Endothelial cell (in vitro differentiated cells): ENCODE measurements around the gene SLC26A1. TPM values are rescaled to one million over a fixed set of nuclear protein-coding genes. Genes with fewer than 3 reads are reported as not detected.
A peak's percentile ranks its signal among the peaks of the same experiment; 100 is the strongest.
"Not testable (repeated sequence)": the region's sequence is repeated elsewhere in the genome, so short reads cannot be mapped to it uniquely, and the experiment has no call there.

Experiments
- DNase-seq: peaks from one replicate; pipeline ENCODE4 v3.0.0; 2021; ENCODE audit warnings: low spot score
- H3K27ac Mint-ChIP-seq: one replicate; pipeline ENCODE4 v1.8.0; 2021; ENCODE audit warnings: mixed read lengths, inconsistent platforms; ENCODE audit not compliant: unreplicated experiment
- H3K27me3 Mint-ChIP-seq: one replicate; pipeline ENCODE4 v1.8.0; 2021; ENCODE audit warnings: mild to moderate bottlenecking, moderate library complexity, mixed read lengths, inconsistent platforms; ENCODE audit not compliant: unreplicated experiment
- H3K36me3 Mint-ChIP-seq: one replicate; pipeline ENCODE4 v1.8.0; 2021; ENCODE audit warnings: mild to moderate bottlenecking, low read depth, mixed read lengths, inconsistent platforms; ENCODE audit not compliant: unreplicated experiment
- H3K4me1 Mint-ChIP-seq: one replicate; pipeline ENCODE4 v1.8.0; 2021; ENCODE audit warnings: mild to moderate bottlenecking, mixed read lengths, inconsistent platforms; ENCODE audit not compliant: unreplicated experiment
- H3K4me3 Mint-ChIP-seq: one replicate; pipeline ENCODE4 v1.8.0; 2021; ENCODE audit warnings: mild to moderate bottlenecking, mixed read lengths, inconsistent platforms; ENCODE audit not compliant: unreplicated experiment
- H3K9me3 Mint-ChIP-seq: one replicate; pipeline ENCODE4 v1.8.0; 2021; ENCODE audit warnings: mixed read lengths, inconsistent platforms; ENCODE audit not compliant: unreplicated experiment
- total RNA-seq: library from RNA; stranded (reverse); fragmentation: NEBNext Ultra II Directional; extraction: Animal tissue kit (Norgen Biotek cat#: 25700); gene quantifications from one replicate; pipeline ENCODE4 v1.2.1, GENCODE V29; 2021; ENCODE audit not compliant: unreplicated experiment
- TF ChIP-seq, protein P1 (sequence below): fragments of 200-600 bp; sonication (generic); IDR thresholded peaks from one replicate; pipeline ENCODE4 v1.5.0; 2021; ENCODE audit warnings: antibody characterized with exemption; ENCODE audit not compliant: unreplicated experiment

SLC26A1 gene
- total RNA-seq, 1 donor from 2014 or later: not detected

DNA sequence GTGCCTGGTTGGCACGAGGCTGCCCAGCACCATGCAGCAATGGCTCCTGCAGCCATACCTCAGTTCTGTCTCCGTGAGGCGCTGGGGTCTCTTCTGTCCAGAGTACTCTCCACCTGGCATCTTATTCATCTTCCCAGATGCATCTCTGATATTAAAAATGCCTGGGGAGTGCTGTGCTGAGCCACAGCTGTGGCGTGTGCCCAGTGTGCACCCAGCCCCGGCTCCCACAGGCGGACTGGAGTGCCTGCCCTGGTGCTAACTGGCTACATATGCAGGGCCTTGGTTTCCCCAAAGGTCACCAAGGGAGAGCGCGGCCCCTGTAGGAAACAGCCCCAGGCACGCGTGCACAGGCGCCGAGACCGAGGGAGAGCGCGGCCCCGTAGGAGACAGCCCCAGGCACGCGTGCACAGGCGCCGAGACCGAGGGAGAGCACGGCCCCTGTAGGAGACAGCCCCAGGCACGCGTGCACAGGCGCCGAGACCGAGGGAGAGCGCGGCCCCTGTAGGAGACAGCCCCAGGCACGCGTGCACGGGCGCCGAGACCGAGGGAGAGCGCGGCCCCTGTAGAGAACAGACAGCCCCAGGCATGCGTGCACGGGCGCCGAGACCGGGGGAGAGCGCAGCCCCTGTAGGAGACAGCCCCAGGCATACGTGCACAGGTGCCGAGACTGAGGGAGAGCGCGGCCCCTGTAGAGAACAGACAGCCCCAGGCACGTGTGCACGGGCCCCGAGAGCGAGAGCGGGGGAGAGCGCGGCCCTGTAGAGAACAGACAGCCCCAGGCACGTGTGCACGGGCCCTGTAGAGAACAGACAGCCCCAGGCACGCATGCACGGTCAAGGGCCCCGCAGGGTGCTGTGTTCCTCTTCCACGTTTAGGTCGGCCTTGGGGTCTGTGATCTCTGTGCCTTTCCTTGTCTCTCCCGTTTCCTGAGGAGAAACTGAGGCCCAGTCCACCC lies 46.4 kb downstream of the SLC26A1 start:
- H3K4me1 Mint-ChIP-seq: peaks cover 5% of the 10 kb centered on the region
- H3K4me3 Mint-ChIP-seq: no peak overlapping the region
- no peak overlapping the region for H3K27ac Mint-ChIP-seq
- TF ChIP-seq, protein P1, sequence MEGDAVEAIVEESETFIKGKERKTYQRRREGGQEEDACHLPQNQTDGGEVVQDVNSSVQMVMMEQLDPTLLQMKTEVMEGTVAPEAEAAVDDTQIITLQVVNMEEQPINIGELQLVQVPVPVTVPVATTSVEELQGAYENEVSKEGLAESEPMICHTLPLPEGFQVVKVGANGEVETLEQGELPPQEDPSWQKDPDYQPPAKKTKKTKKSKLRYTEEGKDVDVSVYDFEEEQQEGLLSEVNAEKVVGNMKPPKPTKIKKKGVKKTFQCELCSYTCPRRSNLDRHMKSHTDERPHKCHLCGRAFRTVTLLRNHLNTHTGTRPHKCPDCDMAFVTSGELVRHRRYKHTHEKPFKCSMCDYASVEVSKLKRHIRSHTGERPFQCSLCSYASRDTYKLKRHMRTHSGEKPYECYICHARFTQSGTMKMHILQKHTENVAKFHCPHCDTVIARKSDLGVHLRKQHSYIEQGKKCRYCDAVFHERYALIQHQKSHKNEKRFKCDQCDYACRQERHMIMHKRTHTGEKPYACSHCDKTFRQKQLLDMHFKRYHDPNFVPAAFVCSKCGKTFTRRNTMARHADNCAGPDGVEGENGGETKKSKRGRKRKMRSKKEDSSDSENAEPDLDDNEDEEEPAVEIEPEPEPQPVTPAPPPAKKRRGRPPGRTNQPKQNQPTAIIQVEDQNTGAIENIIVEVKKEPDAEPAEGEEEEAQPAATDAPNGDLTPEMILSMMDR: no peak
- DNase-seq: no peak
- H3K36me3 Mint-ChIP-seq: peaks cover 7% of the 10 kb centered on the region
- peaks cover 16% of the 10 kb centered on the region for H3K27me3 Mint-ChIP-seq
- H3K9me3 Mint-ChIP-seq: no peaks in the 10 kb centered on the region

DNA sequence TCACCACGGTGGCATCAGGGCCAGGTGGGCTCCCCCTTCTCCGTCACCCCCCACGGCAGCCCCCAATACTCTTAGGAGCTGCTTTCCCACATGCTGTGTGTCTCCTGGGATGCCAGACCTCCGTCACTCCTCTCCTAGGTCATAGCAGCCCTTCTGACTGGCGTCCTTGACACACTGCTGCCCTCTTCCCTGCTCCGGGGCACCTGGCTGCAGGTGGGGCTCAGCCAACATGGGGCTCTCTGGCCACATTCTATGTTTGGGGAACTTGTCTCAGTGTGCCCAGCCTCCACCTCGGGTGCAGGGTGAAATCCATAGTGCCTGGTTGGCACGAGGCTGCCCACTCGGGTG lies 47.1 kb downstream of the SLC26A1 start:
- peaks cover 5% of the 10 kb centered on the region for H3K4me1 Mint-ChIP-seq
- TF ChIP-seq, protein P1: no peak
- no peak overlapping the region for H3K4me3 Mint-ChIP-seq
- peaks cover 7% of the 10 kb centered on the region for H3K36me3 Mint-ChIP-seq
- H3K9me3 Mint-ChIP-seq: no peaks in the 10 kb centered on the region
- peaks cover 14% of the 10 kb centered on the region for H3K27me3 Mint-ChIP-seq
- DNase-seq: no peak
- H3K27ac Mint-ChIP-seq: no peak overlapping the region

DNA sequence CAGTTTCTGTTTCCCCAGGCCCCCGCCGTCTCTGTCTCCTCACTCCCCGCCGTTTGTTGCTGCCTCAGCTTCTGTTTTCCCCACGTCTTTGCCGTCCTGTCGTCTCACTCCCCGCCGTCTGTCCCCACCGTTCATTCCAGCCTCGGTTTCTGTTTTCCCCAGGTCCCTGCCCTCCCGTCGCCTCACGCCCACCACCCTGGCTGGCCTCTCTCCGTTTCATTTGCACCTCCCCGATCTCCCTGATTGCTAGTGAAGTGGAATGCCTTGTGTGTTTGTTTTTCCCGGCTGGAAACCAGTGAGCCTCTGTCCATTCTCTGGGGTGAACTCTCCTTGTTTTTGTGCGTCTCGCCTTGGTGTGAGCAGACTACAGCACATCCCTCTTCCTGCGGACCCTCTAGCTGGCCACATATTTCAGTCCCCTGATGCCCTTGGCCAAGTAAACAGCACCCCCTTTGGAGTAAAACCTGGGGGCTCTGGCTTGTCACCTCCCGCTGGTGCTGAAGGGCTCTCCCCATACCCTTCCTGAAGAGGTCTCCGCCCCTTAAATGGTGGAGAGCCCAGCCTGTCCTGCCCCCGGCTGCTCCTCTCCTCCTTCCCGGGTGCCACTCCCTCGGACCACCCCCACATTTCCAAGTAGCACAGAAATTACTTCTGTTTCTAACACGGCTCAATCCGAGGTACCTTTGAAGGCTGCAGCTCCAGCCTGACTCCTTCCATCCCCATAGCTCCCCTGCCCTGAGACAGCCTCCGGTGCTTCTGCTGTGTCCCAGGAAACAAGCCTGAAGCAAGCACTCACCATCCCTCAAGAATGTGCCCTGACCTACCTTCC lies 47.7 kb downstream of the SLC26A1 start:
- Mint-ChIP-seq H3K36me3 (peaks cover under 1% of the 10 kb centered on the region), H3K4me3 (peak overlapping the region; percentile 48), H3K9me3 (no peaks in the 10 kb centered on the region), H3K27me3 (peaks cover 12% of the 10 kb centered on the region), H3K4me1 (peaks cover 5% of the 10 kb centered on the region), H3K27ac (no peak overlapping the region)
- DNase-seq: no peak
- TF ChIP-seq, protein P1: no peak

DNA sequence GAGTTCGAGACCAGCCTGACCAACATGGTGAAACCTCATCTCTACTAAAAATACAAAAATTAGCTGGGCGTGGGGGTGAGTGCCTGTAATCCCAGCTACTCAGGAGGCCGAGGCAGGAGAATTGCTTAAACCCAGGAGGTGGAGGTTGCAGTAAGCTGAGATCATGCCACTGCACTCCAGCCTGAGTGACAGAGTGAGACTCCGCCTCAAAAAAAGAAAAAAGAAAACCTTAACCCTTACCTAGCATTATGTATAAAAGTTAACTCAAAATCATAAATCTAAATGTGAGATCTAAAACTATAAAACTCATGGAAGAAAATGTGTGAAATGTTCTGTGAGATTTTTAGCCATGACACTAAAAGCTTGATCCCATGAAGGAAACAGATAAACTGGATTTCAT lies 53.7 kb downstream of the SLC26A1 start:
- H3K36me3 Mint-ChIP-seq, H3K4me1 Mint-ChIP-seq, H3K4me3 Mint-ChIP-seq, DNase-seq, H3K27ac Mint-ChIP-seq, H3K27me3 Mint-ChIP-seq, H3K9me3 Mint-ChIP-seq: not testable (repeated sequence)

Other genes with a start within 250 kb of the SLC26A1 start
- gene CPLX1, start 167.3 kb downstream of the SLC26A1 start, total RNA-seq: 0.46 TPM
- 112 TPM for gene GAK, start 61.1 kb downstream of the SLC26A1 start, total RNA-seq
- gene TMEM175, start 60.9 kb downstream of the SLC26A1 start, total RNA-seq: 31.4 TPM
- gene DGKQ, start 19.8 kb downstream of the SLC26A1 start, total RNA-seq: 14.5 TPM
- gene IDUA, start 6.4 kb downstream of the SLC26A1 start, total RNA-seq: 14.9 TPM
- 5.2 TPM for gene FGFRL1, start 18.2 kb upstream of the SLC26A1 start, total RNA-seq
- 3.3 TPM for gene RNF212, start 120.2 kb upstream of the SLC26A1 start, total RNA-seq
- gene SPON2, start 179.2 kb upstream of the SLC26A1 start, total RNA-seq: 0.97 TPM